GM19397 (cell line): ENCODE measurements around the gene PMVK.
"Not testable (repeated sequence)": the region's sequence is repeated elsewhere in the genome, so short reads cannot be mapped to it uniquely, and the experiment has no call there.

ENCODE experiments used
- ATAC-seq: cut with Tn5 transposase; IDR thresholded peaks from one replicate; pipeline ENCODE4 v1.9.1; 2021; ENCODE audit warnings: mild to moderate bottlenecking, moderate library complexity; ENCODE audit not compliant: unreplicated experiment

The PMVK gene

DNA sequence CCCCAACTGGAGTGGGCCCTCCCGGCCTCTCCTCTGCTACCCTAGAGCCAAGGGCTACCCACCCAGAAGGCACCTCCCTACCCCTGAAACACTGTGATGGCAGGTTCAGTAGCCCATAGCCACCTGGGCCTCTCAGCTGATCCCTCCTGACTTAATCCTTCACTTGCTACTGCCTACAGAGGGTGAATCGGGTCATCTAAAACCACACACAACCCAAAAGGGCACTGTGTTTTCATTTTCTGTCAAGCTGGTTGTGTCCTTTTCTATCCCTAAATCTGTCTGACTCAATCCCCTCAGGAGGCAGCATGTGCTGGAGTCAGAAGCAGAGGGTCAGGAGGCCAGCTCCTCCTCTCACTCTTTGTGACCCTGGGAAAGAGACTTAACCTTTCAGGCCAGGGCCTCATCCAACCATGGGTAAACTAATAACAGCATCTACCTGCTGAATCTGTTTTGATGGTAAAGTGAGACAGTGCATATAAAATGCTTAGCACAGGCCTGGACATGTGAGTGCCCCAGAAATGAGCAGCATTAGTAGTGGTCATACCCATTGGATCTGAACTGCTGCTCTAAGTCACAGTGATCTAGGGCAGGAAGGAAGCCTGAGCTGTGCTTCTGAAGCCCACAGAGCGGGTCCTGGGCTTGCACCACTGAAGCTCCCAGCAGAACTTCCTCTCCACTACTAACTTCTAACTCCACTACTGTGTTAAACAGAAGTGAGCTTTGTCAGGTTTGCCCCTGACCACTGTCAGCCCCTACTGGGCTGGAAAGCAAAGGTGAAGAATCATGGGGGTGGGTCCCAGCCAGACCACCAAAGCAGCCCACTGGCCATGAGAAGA lies 11.0 kb downstream of the PMVK start:
- no peak for ATAC-seq

DNA sequence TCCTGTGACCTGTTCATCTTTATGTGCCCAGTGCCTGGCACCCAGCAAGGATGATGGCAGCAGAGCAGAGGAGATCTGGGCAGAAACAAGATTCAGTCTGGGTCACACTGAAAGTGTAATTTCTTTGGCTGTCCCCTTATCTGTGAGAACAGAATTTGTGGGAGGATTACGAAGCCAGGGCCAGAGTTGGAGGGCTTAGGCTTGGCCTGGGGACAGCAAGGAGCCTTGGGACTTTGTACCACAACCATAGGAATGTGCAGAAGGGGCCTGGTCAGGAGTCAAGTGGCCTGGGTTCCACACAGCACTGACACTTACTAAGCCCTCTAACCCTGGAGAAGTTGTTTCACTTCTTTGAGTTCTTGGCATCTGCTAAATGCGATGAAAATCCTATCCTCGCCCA lies 12.8 kb downstream of the PMVK start:
- ATAC-seq, result no peak

DNA sequence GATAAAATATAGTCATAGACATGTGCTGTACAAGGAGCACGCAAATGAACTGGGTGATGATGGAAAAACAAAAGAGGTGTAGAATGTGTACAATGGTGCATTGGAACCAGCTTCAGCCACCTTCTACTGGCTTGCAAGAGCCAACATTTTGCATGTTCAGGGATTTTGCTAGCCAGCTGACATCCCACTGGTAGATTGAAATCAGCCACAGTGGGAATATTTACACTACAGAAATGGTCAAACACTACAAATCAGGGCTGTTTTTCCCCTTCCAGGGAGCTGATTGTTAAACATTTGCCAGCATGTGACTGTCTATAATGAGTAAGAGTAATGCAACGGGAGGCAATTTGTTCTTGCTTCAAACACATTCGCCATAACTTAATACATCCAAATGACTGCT lies 23.2 kb downstream of the PMVK start:
- ATAC-seq, result no peak

DNA sequence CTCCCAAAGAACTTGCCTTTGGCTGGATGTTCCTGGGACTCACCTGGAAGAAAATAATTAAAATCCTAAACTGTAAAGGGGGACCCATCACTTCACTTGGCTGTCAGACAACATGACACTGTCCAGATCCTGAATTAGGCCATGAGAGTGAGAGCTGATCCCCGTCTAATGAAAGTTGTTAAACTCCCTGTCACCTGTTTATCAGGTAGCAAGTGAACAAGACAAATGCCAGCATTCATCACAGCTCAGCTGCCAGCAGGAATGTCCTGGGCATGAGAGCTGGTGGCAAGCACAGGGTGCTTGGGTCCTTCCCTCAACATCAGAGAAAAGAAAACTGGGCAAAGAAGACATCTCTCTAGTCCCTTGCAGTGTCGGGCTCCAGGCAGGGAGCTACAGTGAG lies 23.8 kb downstream of the PMVK start:
- ATAC-seq, result no peak

DNA sequence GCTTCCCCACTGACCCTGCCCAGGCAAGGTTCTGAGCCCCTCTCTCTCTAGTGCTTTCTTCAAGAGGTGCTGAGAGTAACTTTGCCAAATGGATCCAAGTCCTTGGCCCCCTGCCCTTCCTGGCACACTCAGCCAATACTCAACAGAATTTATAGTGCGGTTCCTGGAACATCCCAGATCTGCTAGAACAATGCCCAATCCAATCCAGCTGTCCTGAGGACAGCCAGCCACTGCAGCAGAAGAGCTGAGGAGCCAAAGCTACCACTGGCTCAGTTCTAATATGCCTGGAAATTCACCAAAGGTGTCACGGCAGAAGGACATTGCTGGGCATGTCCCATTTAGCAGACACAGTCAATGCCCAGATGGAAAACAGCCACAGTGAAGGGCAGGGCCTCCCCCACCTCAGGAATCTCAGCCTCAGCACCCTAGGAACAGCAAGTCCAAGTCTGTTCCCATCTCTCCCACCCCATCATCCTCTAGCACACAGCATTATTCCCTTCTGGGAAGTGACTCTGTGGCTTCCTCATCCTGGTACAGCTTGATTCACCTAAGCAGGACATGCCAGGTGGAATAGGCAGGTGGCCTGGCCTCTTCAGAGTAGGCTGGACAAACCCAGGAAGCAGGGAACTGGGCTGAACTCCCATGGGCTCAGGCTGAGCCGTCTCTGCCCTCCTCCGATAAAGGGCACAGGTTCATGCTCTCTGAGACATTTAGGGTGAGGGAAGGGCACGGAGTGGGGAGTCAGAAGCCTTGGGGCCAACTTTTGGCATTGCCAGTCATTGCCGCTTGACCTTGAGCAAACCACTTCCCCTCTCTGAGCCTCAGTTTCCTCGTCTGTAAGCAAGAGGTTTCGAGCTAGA lies 24.6 kb downstream of the PMVK start:
- ATAC-seq, result no peak

DNA sequence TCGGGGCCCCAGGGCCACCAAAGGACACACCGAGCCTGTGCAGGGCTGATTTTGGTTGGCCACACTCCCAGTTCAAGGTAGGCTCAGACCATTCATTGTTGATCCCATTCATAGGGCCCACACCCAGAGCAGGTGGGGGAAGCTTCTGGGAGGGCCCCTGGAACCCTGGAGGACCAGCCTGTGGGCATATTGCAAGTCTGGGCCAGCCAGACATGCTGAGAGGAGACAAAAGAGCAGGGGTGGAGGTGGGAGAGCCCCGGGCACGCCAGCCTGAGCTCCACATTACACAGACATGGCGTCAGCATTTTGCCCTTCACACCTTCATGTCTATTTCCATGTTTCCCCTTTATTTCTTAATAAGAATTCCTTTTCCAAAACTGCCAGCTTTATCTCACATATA lies 25.7 kb downstream of the PMVK start:
- ATAC-seq, result no peak

DNA sequence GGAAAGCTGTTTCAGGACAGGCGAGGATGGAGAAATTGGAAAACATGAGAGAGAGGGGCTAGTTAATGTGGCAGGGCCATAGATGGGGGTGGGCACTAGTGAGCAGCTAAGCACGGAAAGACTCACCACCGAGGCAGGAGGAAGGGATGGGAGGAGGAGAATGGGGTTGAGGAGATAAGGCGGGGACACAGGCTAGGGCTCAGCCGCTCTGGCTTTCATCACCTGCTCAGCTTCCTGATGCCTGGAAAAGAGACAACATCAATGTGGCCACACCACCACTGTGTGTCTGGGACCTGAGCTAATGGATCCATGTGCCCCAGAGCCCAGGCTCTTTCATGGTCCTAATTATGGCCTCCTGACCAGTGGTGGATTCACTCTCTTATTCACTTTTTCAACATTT lies 27.6 kb downstream of the PMVK start:
- no peak for ATAC-seq

DNA sequence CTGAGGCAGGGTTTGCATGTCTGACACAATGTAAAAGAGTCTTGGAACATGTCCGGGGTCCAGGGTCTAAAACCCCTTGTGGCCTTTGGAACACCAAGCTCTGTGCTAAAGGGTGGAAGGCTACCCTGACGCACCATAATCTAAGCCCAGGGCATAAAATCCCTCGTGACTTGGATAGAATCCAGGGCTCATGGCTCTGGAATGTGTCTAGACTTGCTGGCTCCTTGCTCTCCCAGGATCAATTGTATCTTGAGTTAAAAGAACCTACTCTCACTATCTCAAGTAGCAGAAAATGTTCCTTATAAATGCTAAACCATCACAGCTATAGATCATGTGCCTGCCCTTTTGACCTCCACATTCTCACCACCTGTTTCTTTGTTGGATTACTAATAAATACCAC lies 28.4 kb downstream of the PMVK start:
- not testable (repeated sequence) for ATAC-seq

DNA sequence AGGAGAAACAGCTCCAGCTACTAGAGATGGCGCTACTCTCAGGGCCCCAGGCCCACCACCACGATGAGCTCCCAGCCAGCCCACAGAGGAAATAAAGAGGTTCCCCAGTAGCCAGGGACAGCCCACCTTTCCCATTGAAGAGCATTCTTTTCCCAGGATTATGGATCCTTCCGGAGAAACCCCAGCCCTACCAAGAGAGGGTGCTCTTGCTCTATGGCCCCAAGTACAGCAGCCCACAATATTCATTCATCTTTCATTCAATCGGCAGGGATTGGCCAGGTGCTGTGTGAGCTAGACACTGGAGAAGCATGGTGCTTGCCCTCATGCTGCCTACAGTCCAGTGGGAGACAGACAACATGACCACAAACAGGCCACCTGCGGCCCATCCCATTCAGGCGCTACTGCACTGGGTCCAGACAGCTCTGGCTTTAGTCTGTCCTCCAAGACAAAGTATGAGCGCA lies 29.9 kb downstream of the PMVK start:
- ATAC-seq, result no peak

DNA sequence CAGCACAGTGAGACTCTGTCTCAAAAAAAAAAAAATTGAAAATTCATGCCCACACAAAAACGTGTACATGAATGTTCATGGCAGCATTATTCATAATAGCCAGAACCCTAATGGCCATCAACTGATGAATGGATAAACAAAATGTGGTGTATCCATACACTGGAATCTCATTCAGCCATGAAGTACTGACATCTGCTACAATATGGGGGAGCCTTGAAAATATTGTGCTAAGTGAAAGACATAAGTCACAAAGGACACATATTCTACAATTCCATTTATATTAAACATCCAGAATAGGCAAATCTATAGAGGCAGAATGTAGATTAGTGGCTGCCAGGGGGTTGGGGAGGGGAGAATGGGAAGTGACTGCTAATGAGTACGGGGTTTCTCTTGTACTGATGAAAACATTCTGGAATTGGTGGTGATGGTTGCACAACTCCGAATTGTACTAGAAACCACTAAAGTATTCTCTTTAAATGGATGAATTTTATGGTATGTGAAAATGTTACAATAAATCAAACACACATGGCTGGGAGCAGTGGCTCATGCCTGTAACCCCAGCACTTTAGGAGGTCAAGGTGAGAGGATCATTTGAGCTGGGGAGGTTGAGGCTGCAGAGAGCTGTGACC lies 33.5 kb downstream of the PMVK start:
- no peak for ATAC-seq

DNA sequence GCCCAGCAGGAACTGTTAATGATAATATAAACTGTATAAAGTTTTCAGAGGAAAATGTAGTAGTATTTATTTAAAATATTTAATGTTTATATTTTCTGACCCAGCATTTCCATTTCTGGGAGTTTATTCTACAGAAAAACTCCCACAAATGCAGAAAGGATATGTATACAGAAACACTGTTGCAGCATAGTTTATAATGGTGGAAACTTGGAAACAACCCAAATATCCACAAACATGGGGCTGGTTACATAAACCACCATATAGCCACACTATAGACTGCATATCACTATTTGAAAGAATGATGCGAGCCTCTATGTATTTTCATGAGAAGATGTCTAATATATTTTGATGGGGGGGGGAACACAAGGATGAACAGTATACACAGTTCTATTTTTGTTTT lies 34.9 kb downstream of the PMVK start:
- no peak for ATAC-seq

DNA sequence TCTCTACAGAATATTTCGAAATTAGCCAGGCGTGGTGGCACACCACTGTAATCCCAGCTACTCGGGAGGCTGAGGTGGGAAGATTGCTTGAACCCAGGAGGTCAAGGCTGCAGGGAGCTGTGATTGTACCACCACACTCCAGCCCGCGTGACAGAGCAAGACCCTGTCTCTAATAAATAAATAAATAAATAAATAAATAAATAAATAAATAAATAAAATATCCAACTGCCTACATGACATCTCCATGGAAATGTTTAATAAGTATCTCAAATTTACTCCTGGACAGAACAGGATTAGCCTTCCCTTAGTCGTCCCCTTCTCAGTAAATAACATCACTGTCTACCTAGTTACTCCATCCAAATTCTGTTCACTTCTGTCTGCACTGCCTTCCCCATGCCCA lies 37.5 kb downstream of the PMVK start:
- no peak for ATAC-seq

DNA sequence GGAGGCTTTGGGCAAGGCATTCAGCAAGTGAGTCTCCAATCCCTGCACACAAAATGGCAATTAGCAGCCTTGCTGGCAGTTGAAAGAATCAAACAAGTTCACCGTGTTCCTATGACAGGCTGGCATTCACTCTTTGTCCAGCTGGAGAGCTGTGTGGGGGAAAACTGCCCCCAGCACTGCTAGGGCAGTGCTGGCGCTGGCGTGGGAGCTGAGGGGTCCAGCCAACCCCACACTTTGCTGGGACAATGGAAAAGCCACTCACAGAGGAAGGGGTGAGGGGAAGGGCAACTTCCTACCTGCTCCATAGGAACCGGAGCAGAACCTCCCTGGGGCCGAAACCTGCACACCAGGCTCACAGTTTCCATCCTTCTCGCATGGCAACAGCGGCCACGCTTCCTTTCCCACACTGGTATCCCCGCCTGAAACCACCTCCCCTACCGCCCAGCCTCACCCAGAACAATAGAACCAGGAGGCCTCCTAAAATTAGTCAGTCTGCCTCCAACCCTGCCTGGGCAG lies 39.7 kb downstream of the PMVK start:
- no peak for ATAC-seq

DNA sequence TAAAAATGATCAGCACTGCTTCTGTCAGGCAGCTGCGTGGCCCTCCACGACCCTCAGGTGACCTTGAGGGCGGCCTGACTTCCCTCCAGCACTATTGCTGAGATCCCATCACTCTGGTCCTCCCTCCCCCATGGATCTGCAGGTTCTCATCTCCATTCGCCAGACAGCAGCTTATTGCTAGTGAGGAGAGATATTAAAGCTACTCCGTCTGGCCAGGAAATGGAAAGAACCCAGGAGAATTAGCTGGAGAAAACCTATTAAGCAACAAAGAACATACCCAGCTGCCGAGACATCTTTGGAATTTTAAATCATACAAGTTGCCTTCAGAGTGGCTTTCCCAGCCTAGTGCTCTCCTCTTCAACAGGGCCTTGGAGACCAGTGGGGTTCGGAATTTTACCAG lies 40.7 kb downstream of the PMVK start:
- no peak for ATAC-seq

DNA sequence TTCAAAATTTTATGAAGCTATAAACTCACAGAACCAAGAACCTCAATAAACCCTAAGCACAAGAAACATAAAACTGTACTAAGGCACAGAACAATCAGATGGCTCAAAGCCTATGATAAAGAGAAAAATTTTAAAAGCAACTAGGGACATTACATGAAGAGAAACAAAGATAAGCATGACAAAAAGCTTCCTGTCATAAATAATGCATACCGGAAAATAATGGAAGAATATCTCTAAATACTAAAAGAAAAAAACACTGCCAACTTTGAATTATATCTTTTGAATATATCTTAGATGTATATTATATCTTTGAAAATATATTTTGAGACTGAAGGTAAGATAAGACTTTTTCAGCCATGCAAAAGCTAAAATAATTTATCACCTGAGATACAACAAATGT lies 45.1 kb downstream of the PMVK start:
- no peak for ATAC-seq

DNA sequence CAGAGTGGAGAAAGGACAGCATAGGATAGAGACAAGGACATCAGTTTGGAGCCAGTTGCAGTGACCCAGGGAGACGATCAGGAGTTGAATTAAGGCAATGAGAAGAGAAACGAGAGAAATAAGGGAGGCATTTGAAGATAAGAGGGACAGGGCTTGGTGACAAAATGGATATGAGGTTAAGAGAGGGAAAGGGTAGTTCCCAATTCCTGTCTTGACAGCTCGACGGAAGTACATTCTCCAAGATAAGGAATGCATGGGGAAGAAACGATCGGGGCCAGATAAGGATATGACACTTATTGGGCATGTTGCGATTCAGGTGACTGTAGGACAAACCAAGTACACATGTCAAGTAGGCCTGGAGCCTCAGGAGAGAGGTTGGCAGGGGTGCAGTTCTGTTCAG lies 47.8 kb downstream of the PMVK start:
- ATAC-seq, result no peak

DNA sequence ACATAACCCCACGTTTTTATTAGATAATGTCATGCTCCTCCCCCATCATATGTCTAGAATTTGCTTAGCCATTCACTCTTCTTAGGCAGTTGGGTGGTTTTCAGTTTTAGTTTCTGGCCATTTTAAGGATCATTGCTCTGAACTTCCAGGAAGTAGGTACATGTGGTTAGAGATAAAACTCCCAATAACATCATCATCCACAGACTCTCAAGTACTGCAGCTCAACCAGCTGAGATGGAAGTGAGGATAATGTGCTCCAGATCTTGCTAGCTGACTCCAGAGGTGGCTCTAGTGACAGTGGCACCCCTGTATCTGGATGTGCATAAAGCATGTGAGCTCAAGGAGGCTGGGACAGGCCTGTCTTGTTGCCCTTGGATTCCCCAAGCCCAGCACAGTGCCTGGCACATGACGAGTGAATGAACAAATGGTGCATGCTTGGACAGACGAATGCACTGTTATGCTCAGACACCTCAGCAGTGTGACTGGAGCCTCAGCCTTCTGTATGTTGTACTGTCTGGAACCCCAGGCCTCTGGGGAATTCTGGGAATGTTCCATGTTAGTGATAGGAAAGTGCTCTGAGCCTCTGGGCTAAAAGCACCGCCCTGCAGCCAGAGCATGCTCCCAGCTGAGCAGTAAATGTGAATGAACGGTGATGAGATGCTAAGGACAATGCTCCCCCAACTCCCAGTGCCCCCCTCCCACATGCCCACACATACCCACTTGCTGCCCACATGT lies 50.1 kb downstream of the PMVK start:
- ATAC-seq, result no peak

DNA sequence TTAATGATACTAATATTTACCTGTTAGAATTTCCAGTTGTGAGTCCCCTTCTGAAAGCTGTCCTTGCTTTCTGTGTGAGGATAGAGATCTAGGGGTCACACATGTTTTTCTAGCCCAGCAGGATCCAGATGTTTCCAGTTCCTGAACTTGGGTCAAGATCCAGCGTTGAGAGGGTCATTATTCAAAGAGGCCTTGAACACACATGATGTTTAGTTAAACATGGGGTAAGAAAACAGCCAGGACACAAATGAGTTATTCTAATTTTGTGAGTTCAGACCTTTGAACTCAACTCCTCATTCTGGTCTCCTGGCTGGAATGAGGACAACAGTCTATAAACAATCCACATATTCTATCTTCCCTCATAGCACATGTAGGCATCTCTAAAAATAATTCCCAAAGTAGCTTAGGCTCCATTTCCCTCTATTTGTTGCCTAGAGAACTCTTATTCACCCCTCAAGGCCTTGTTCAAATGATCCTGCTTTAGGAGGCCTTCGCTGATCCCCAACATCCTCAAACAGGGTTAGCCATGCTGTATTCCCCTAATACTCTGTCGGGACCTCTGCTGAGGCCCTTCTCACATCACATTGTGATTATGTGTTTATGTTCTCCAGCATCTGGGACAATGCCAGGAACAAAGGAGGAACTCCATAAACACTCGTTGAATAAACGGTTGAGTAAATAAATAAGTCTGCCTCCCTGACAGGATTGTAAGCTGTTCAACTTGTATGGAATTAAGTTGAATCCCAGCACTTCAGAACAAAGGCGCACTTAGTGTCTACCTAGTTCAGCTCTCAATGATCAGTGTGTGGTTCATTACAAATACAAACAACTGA lies 51.4 kb downstream of the PMVK start:
- ATAC-seq, result no peak

DNA sequence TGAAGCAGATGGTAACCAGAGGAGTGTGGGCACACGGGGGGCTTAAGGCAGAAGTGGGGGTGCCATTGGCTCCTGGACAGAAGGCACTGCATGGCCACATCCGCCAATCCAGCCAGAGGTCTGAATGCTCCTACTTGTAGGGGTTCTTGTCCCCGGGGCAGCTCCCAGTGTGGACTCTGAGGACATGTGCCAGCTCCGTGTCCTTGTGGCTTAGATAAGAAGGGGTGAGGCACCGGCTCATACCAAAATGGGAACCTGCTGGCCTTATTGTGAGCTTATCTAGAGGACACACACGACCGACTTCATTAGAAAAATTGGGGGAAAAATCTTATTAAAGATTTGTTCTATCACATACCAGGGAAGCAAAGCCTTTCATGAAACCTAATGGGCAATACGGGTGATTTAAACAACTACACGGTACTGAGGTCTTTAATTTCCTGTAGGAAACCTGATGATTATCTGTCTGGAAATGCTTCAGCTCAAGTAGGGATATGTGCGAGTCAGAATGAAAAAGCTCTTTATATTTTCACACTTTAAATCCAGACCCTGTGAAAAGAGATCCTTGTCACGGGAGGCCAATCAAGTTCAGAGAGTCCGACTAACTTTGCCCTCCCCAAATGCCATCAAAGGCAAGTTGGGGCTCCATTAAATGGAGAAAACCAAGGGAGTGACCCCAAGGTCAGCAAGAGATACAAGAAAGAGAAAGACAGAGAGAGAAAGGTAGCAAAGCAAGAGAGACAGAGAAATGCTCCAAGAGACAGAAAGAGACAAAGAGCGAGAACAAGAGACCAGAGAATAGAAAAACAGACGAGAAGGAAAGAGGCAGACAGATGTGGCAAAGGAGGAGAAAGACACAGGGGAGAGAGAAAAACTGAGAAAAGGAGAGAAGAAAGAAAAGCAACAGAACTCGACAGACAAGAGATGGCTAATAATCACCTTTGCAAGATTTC lies 52.3 kb downstream of the PMVK start:
- no peak for ATAC-seq
